ENCODE data around the gene PI4KB. TPM values are rescaled to one million over a fixed set of nuclear protein-coding genes. Genes with fewer than 3 reads are reported as not detected.

The PI4KB gene
- total and polyA plus RNA-seq, 2 of the 4 experiments (the other 2 are of a cell fraction): 82.4 to 94.5 TPM

- H2AK5ac ChIP-seq (ENCODE audit: low read depth, low read length): peak overlapping the region; percentile 59
- H4K20me1 ChIP-seq (ENCODE audit: insufficient read depth, low read length): peaks cover 17% of the 10 kb centered on the region
- H2AK9ac ChIP-seq (replicated peaks; ENCODE audit: low read depth, low read length, poor library complexity): no peak overlapping the region
- H3K4me2 ChIP-seq (ENCODE audit: low read depth, low read length): peak overlapping the region; percentile 100
- peak overlapping the region; percentile 82 for H3K23ac ChIP-seq (ENCODE audit: low read depth, low read length)
- no peak overlapping the region for H3K18ac ChIP-seq (ENCODE audit: low read depth, low read length)
- peaks cover 17% of the 10 kb centered on the region for H3K36me3 ChIP-seq (ENCODE audit: control insufficient read depth, insufficient read depth, low read length)
- intact Hi-C loops (cut with micrococcal nuclease): loop anchor here (10.0 kb wide), 1 partner anchor 219 kb away; the partner anchor contains the start of gene TUFT1
- H3K4me1 ChIP-seq (ENCODE audit: control insufficient read depth, insufficient read depth, low read length): peaks cover 9% of the 10 kb centered on the region
- ChIA-PET POLR2A (ENCODE audit: unreplicated experiment) (interaction anchor here (0.6 to 1.6 kb wide), 5 partner anchors 13 to 404 kb away, joined by 3 to 4 read pairs (median 3); partner anchors contain the start of gene ZNF687), CTCF (interaction anchor here (0.6 to 1.8 kb wide), 3 partner anchors 15 to 25 kb away, joined by 5 to 9 read pairs (median 5); no protein-coding TSS in a partner anchor)
- dilution Hi-C loops (cut with HindIII; ENCODE audit: low sequenced_read_pairs, unreplicated experiment): no loop called here
- peak; percentile 18; the same call in 1 of the 2 replicates for ATAC-seq (ENCODE audit: low read depth)
- peak overlapping the region; percentile 11; the same call in 1 of the 2 replicates for H2BK20ac ChIP-seq (ENCODE audit: low read depth, low read length)
- in situ Hi-C loops (cut with MboI; ENCODE audit: low sequenced_read_pairs): no loop called here
- peak overlapping the region; percentile 84 for H3K14ac ChIP-seq (replicated peaks; ENCODE audit: low read depth, low read length)
- TF ChIP-seq BHLHE40 (IDR thresholded peaks at IDR 0.05; ENCODE audit: low read depth, low read length) (0 out of 2 replicates have a peak, but pooled peaks have one; percentile 5), MAFK (IDR thresholded peaks at IDR 0.05; ENCODE audit: low read depth, low read length) (no peak), CHD1 (IDR thresholded peaks at IDR 0.05; ENCODE audit: low read depth, low read length) (no peak)
- TF ChIP-seq, protein P1, sequence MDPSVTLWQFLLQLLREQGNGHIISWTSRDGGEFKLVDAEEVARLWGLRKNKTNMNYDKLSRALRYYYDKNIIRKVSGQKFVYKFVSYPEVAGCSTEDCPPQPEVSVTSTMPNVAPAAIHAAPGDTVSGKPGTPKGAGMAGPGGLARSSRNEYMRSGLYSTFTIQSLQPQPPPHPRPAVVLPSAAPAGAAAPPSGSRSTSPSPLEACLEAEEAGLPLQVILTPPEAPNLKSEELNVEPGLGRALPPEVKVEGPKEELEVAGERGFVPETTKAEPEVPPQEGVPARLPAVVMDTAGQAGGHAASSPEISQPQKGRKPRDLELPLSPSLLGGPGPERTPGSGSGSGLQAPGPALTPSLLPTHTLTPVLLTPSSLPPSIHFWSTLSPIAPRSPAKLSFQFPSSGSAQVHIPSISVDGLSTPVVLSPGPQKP (IDR thresholded peaks at IDR 0.05; ENCODE audit: borderline replicate concordance, low read depth, low read length): no peak
- TF ChIP-seq, protein P2, sequence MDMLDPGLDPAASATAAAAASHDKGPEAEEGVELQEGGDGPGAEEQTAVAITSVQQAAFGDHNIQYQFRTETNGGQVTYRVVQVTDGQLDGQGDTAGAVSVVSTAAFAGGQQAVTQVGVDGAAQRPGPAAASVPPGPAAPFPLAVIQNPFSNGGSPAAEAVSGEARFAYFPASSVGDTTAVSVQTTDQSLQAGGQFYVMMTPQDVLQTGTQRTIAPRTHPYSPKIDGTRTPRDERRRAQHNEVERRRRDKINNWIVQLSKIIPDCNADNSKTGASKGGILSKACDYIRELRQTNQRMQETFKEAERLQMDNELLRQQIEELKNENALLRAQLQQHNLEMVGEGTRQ (IDR thresholded peaks at IDR 0.05; ENCODE audit: low read depth, low read length): 0 out of 2 replicates have a peak, but pooled peaks have one; percentile 18
- H4K5ac ChIP-seq (ENCODE audit: low read depth, low read length): no peak overlapping the region
- H4K91ac ChIP-seq (ENCODE audit: insufficient read depth, low read depth, low read length): peak overlapping the region; percentile 40; the same call in 1 of the 2 replicates
- peak overlapping the region; percentile 88 for H3K4ac ChIP-seq (ENCODE audit: low read depth, low read length)
- peak overlapping the region; percentile 92 for H2BK5ac ChIP-seq (ENCODE audit: low read depth, low read length, poor library complexity, severe bottlenecking)
- H3K9me1 ChIP-seq (ENCODE audit: insufficient read depth, low read length): peaks cover 12% of the 10 kb centered on the region
- H3K9ac ChIP-seq (ENCODE audit: low read depth, low read length): peak overlapping the region; percentile 90
- BruUV-seq (replicated peaks): no TSS peak
- no peak overlapping the region for H2AFZ ChIP-seq (replicated peaks; ENCODE audit: low read length, poor library complexity)
- peak overlapping the region; percentile 29; the same call in 1 of the 3 replicates for H2BK15ac ChIP-seq (ENCODE audit: low read depth, low read length)
- peak; percentile 44 for DNase-seq
- H4K8ac ChIP-seq (ENCODE audit: low read depth in 2 of 2, low read length in 2 of 2): peak overlapping the region; percentile 29 to 97; a peak in 2 of 4 replicates
- 0% methylated on average over 1 of the region's 5 CpGs; no CpG with 5 or more reads in 1 of the 2 experiments for WGBS, 2 experiments (ENCODE audit: extremely low coverage in 2 of 2, insufficient read length in 1 of 2)
- peak overlapping the region; percentile 34 for H3K27ac ChIP-seq (ENCODE audit: insufficient read depth, low read length)
- peak overlapping the region; percentile 99 for H3K56ac ChIP-seq (ENCODE audit: extremely low read depth, insufficient read depth, low read length)
- H3K4me3 ChIP-seq (ENCODE audit: insufficient read depth, low read depth, low read length): peak overlapping the region; percentile 88
- H2BK120ac ChIP-seq (ENCODE audit: low read depth, low read length): peak overlapping the region; percentile 45
- no peaks in the 10 kb centered on the region for H3K27me3 ChIP-seq (ENCODE audit: control insufficient read depth, insufficient read depth, low read length)
- no peaks in the 10 kb centered on the region for H3K9me3 ChIP-seq (ENCODE audit: control insufficient read depth, insufficient read depth, low read length)
- H3K79me1 ChIP-seq (ENCODE audit: low read depth in 1 of 2, low read length in 2 of 2): peaks cover 19 to 56% of the 10 kb centered on the region in 2 experiments
Measured at GRCh38 chr1:151325646-151326429, 1.4 kb downstream of the PI4KB start.

Data from IMR-90 (cell line).